ENCODE data around the gene ACTRT2.

- TF ChIP-seq CTCF (IDR thresholded peaks at IDR 0.05; ENCODE audit: borderline replicate concordance, extremely low read depth, low read length, poor library complexity, severe bottlenecking) (no peak), EZH2 (IDR thresholded peaks at IDR 0.05; ENCODE audit: borderline replicate concordance, low read depth, low read length, severe bottlenecking) (no peak)
Measured at GRCh38 chr1:3053986-3054385, 32.7 kb downstream of the ACTRT2 start.
